ENCODE measurements around the gene GSTK1.

The GSTK1 gene

GRCh38 chr7:143256932-143257331 is 6.3 kb upstream of the GSTK1 start:
- H3K23ac ChIP-seq (ENCODE audit: low read depth, low read length, poor library complexity), result no peak overlapping the region
- no peak overlapping the region for H2BK12ac ChIP-seq (ENCODE audit: low read length)
- no peak overlapping the region for H3K14ac ChIP-seq (ENCODE audit: low read length)
- no peaks in the 10 kb centered on the region for H3K36me3 ChIP-seq (replicated peaks in 1 of 2; ENCODE audit: control insufficient read depth in 2 of 2, insufficient read depth in 2 of 2, low read length in 2 of 2)
- no peak overlapping the region for H4K8ac ChIP-seq (ENCODE audit: low read depth, low read length)
- no peaks in the 10 kb centered on the region for H3K4me1 ChIP-seq (ENCODE audit: control insufficient read depth in 2 of 2, insufficient read depth in 1 of 2, low read depth in 1 of 2, low read length in 2 of 2)
- no peak overlapping the region for H4K91ac ChIP-seq (ENCODE audit: low read depth, low read length, poor library complexity)
- no peak overlapping the region for H2BK15ac ChIP-seq (ENCODE audit: low read length)
- DNase-seq (ENCODE audit: low spot score), result no peak
- no peak overlapping the region for H2AK5ac ChIP-seq (ENCODE audit: low read depth, low read length)
- H2BK120ac ChIP-seq (ENCODE audit: low read depth, low read length), result no peak overlapping the region
- H2AFZ ChIP-seq (ENCODE audit: low read length), result no peak overlapping the region
- no peak overlapping the region for H3K27ac ChIP-seq (replicated peaks; ENCODE audit: low read length)
- H3K4me3 ChIP-seq (ENCODE audit: low read length in 2 of 2), result no peak overlapping the region
- H2BK5ac ChIP-seq (ENCODE audit: low read length), result no peak overlapping the region
- peaks cover 0 to 3% of the 10 kb centered on the region in 2 donors for H3K9me3 ChIP-seq (replicated peaks in 1 of 2; ENCODE audit: control insufficient read depth in 2 of 2, insufficient read depth in 1 of 2, low read depth in 1 of 2, low read length in 2 of 2)
- H3K4ac ChIP-seq (ENCODE audit: low read length), result no peak overlapping the region
- H3K18ac ChIP-seq (ENCODE audit: low read length), result no peak overlapping the region
- no peaks in the 10 kb centered on the region for H3K79me1 ChIP-seq (ENCODE audit: low read depth, low read length)
- no peak overlapping the region for H3K4me2 ChIP-seq (ENCODE audit: insufficient read depth, low read length, poor library complexity, severe bottlenecking)
- no peak overlapping the region for H3K9ac ChIP-seq (ENCODE audit: low read depth, low read length, poor library complexity)
- no peaks in the 10 kb centered on the region for H3K27me3 ChIP-seq (ENCODE audit: control insufficient read depth in 3 of 3, insufficient read depth in 3 of 3, low read depth in 1 of 3, low read length in 3 of 3)
- no CpG with 5 or more reads among the region's 4 CpGs for WGBS, 2 donors (ENCODE audit: extremely low coverage in 2 of 2, insufficient read length in 2 of 2, insufficient replicate concordance in 1 of 2)

- H2BK12ac ChIP-seq (ENCODE audit: low read length), result no peak overlapping the region
- no peaks in the 10 kb centered on the region for H3K4me1 ChIP-seq (ENCODE audit: control insufficient read depth in 2 of 2, insufficient read depth in 1 of 2, low read depth in 1 of 2, low read length in 2 of 2)
- H3K9me3 ChIP-seq (replicated peaks in 1 of 2; ENCODE audit: control insufficient read depth in 2 of 2, insufficient read depth in 1 of 2, low read depth in 1 of 2, low read length in 2 of 2), result peaks cover 0 to 3% of the 10 kb centered on the region in 2 donors
- no peaks in the 10 kb centered on the region for H3K36me3 ChIP-seq (replicated peaks in 1 of 2; ENCODE audit: control insufficient read depth in 2 of 2, insufficient read depth in 2 of 2, low read length in 2 of 2)
- no peak overlapping the region for H3K14ac ChIP-seq (ENCODE audit: low read length)
- H3K27me3 ChIP-seq (ENCODE audit: control insufficient read depth in 3 of 3, insufficient read depth in 3 of 3, low read depth in 1 of 3, low read length in 3 of 3), result no peaks in the 10 kb centered on the region
- no peak overlapping the region for H2BK120ac ChIP-seq (ENCODE audit: low read depth, low read length)
- no peak overlapping the region for H4K8ac ChIP-seq (ENCODE audit: low read depth, low read length)
- no peak overlapping the region for H3K4me2 ChIP-seq (ENCODE audit: insufficient read depth, low read length, poor library complexity, severe bottlenecking)
- H3K23ac ChIP-seq (ENCODE audit: low read depth, low read length, poor library complexity), result no peak overlapping the region
- no peak overlapping the region for H3K4me3 ChIP-seq (ENCODE audit: low read length in 2 of 2)
- WGBS, 2 donors (ENCODE audit: extremely low coverage in 2 of 2, insufficient read length in 2 of 2, insufficient replicate concordance in 1 of 2), result no CpG with 5 or more reads among the region's 5 CpGs
- no peak overlapping the region for H3K18ac ChIP-seq (ENCODE audit: low read length)
- H3K79me1 ChIP-seq (ENCODE audit: low read depth, low read length), result no peaks in the 10 kb centered on the region
- H2BK5ac ChIP-seq (ENCODE audit: low read length), result no peak overlapping the region
- no peak overlapping the region for H2AFZ ChIP-seq (ENCODE audit: low read length)
- DNase-seq (ENCODE audit: low spot score), result no peak
- no peak overlapping the region for H3K27ac ChIP-seq (replicated peaks; ENCODE audit: low read length)
- no peak overlapping the region for H3K4ac ChIP-seq (ENCODE audit: low read length)
- H2AK5ac ChIP-seq (ENCODE audit: low read depth, low read length), result no peak overlapping the region
- no peak overlapping the region for H2BK15ac ChIP-seq (ENCODE audit: low read length)
- no peak overlapping the region for H4K91ac ChIP-seq (ENCODE audit: low read depth, low read length, poor library complexity)
- H3K9ac ChIP-seq (ENCODE audit: low read depth, low read length, poor library complexity), result no peak overlapping the region
Observed at GRCh38 chr7:143257501-143257900, 5.7 kb upstream of the GSTK1 start.

- no CpG with 5 or more reads among the region's 2 CpGs for WGBS, 2 donors (ENCODE audit: extremely low coverage in 2 of 2, insufficient read length in 2 of 2, insufficient replicate concordance in 1 of 2)
- no peak for DNase-seq (ENCODE audit: low spot score)
- no peak overlapping the region for H3K18ac ChIP-seq (ENCODE audit: low read length)
Observed at GRCh38 chr7:143258831-143259230, 4.4 kb upstream of the GSTK1 start.

GRCh38 chr7:143259765-143260164 is 3.5 kb upstream of the GSTK1 start:
- no peak overlapping the region for H3K14ac ChIP-seq (ENCODE audit: low read length)
- H3K27ac ChIP-seq (replicated peaks; ENCODE audit: low read length), result no peak overlapping the region
- no peak overlapping the region for H3K4me2 ChIP-seq (ENCODE audit: insufficient read depth, low read length, poor library complexity, severe bottlenecking)
- no peaks in the 10 kb centered on the region for H3K9me3 ChIP-seq (replicated peaks in 1 of 2; ENCODE audit: control insufficient read depth in 2 of 2, insufficient read depth in 1 of 2, low read depth in 1 of 2, low read length in 2 of 2)
- no peaks in the 10 kb centered on the region for H3K36me3 ChIP-seq (replicated peaks in 1 of 2; ENCODE audit: control insufficient read depth in 2 of 2, insufficient read depth in 2 of 2, low read length in 2 of 2)
- H3K18ac ChIP-seq (ENCODE audit: low read length), result no peak overlapping the region
- DNase-seq (ENCODE audit: low spot score), result no peak
- no peak overlapping the region for H3K4ac ChIP-seq (ENCODE audit: low read length)
- no peak overlapping the region for H2AK5ac ChIP-seq (ENCODE audit: low read depth, low read length)
- no peak overlapping the region for H2BK12ac ChIP-seq (ENCODE audit: low read length)
- H2BK15ac ChIP-seq (ENCODE audit: low read length), result no peak overlapping the region
- H4K91ac ChIP-seq (ENCODE audit: low read depth, low read length, poor library complexity), result no peak overlapping the region
- H3K23ac ChIP-seq (ENCODE audit: low read depth, low read length, poor library complexity), result no peak overlapping the region
- WGBS, 2 donors (ENCODE audit: extremely low coverage in 2 of 2, insufficient read length in 2 of 2, insufficient replicate concordance in 1 of 2), result no CpG with 5 or more reads among the region's 2 CpGs
- no peak overlapping the region for H3K9ac ChIP-seq (ENCODE audit: low read depth, low read length, poor library complexity)
- no peaks in the 10 kb centered on the region for H3K27me3 ChIP-seq (ENCODE audit: control insufficient read depth in 3 of 3, insufficient read depth in 3 of 3, low read depth in 1 of 3, low read length in 3 of 3)
- no peak overlapping the region for H3K4me3 ChIP-seq (ENCODE audit: low read length in 2 of 2)
- H3K79me1 ChIP-seq (ENCODE audit: low read depth, low read length), result peaks cover 2% of the 10 kb centered on the region
- H4K8ac ChIP-seq (ENCODE audit: low read depth, low read length), result no peak overlapping the region
- H3K4me1 ChIP-seq (ENCODE audit: control insufficient read depth in 2 of 2, insufficient read depth in 1 of 2, low read depth in 1 of 2, low read length in 2 of 2), result peaks cover 0 to 3% of the 10 kb centered on the region in 2 donors
- H2BK120ac ChIP-seq (ENCODE audit: low read depth, low read length), result no peak overlapping the region
- no peak overlapping the region for H2BK5ac ChIP-seq (ENCODE audit: low read length)
- H2AFZ ChIP-seq (ENCODE audit: low read length), result no peak overlapping the region

More at GRCh38 chr7:143258831-143259230, 4.4 kb upstream of the GSTK1 start:
- Histone ChIP-seq H3K23ac (ENCODE audit: low read depth, low read length, poor library complexity) (no peak overlapping the region), H4K8ac (ENCODE audit: low read depth, low read length) (no peak overlapping the region), H3K27me3 (ENCODE audit: control insufficient read depth in 3 of 3, insufficient read depth in 3 of 3, low read depth in 1 of 3, low read length in 3 of 3) (no peaks in the 10 kb centered on the region), H2BK5ac (ENCODE audit: low read length) (no peak overlapping the region), H2AK5ac (ENCODE audit: low read depth, low read length) (no peak overlapping the region), H2BK12ac (ENCODE audit: low read length) (no peak overlapping the region), H3K4ac (ENCODE audit: low read length) (no peak overlapping the region), H3K79me1 (ENCODE audit: low read depth, low read length) (peaks cover 2% of the 10 kb centered on the region), H3K27ac (replicated peaks; ENCODE audit: low read length) (no peak overlapping the region), H4K91ac (ENCODE audit: low read depth, low read length, poor library complexity) (no peak overlapping the region), H3K4me1 (ENCODE audit: control insufficient read depth in 2 of 2, insufficient read depth in 1 of 2, low read depth in 1 of 2, low read length in 2 of 2) (peaks cover 0 to 1% of the 10 kb centered on the region in 2 donors), H3K14ac (ENCODE audit: low read length) (no peak overlapping the region), H2BK15ac (ENCODE audit: low read length) (no peak overlapping the region), H3K9ac (ENCODE audit: low read depth, low read length, poor library complexity) (no peak overlapping the region), H2AFZ (ENCODE audit: low read length) (no peak overlapping the region), H3K36me3 (replicated peaks in 1 of 2; ENCODE audit: control insufficient read depth in 2 of 2, insufficient read depth in 2 of 2, low read length in 2 of 2) (no peaks in the 10 kb centered on the region), H3K4me2 (ENCODE audit: insufficient read depth, low read length, poor library complexity, severe bottlenecking) (no peak overlapping the region), H3K9me3 (replicated peaks in 1 of 2; ENCODE audit: control insufficient read depth in 2 of 2, insufficient read depth in 1 of 2, low read depth in 1 of 2, low read length in 2 of 2) (no peaks in the 10 kb centered on the region), H2BK120ac (ENCODE audit: low read depth, low read length) (no peak overlapping the region), H3K4me3 (ENCODE audit: low read length in 2 of 2) (no peak overlapping the region)
